HepG2 (cell line): Measurements from ENCODE around the gene NDOR1. TPM values are rescaled to one million over a fixed set of nuclear protein-coding genes. Genes with fewer than 3 reads are reported as not detected.

Source experiments
- AKAP8 ChIP-seq: sonication (generic); formaldehyde crosslinking; IDR thresholded peaks from 2 replicates; pipeline ENCODE4 v1.5.1; 2020; ENCODE audit warnings: mild to moderate bottlenecking, missing genetic modification reagents
- CREM ChIP-seq, 2 experiments: sonication (generic) in 1 of 2; formaldehyde crosslinking in 1 of 2; IDR thresholded peaks; 2 replicates each; pipeline versions ENCODE4 v1.4.0 to v1.6.1; 2016 to 2020; ENCODE audit warnings: antibody characterized with exemption in 1 of 2, mild to moderate bottlenecking in 1 of 2, missing genetic modification reagents in 1 of 2
- ERF ChIP-seq: IDR thresholded peaks from 2 replicates; pipeline ENCODE4 v1.6.1; 2018; ENCODE audit warnings: missing biosample characterization, missing genetic modification reagents
- ETV5 ChIP-seq: IDR thresholded peaks from 2 replicates; pipeline ENCODE4 v1.6.1; 2018; ENCODE audit warnings: missing biosample characterization, missing genetic modification reagents, inconsistent platforms, borderline replicate concordance
- FIP1L1 ChIP-seq: fragments of 200-400 bp; formaldehyde crosslinking; IDR thresholded peaks from 2 replicates; pipeline ENCODE4 v1.6.1; 2018; ENCODE audit warnings: low read depth, mild to moderate bottlenecking, low read length, moderate library complexity, borderline replicate concordance; ENCODE audit not compliant: insufficient read depth
- GLI4 ChIP-seq: sonication (generic); formaldehyde crosslinking; IDR thresholded peaks from 2 replicates; pipeline ENCODE4 v1.5.1; 2020; ENCODE audit warnings: missing genetic modification reagents, mild to moderate bottlenecking, moderate library complexity, borderline replicate concordance
- HNF1B ChIP-seq: sonication (generic); formaldehyde crosslinking; IDR thresholded peaks from 2 replicates; pipeline ENCODE4 v1.5.1; 2020; ENCODE audit warnings: mild to moderate bottlenecking, moderate library complexity, missing genetic modification reagents
- IRF9 ChIP-seq: sonication (generic); formaldehyde crosslinking; IDR thresholded peaks from 2 replicates; pipeline ENCODE4 v1.8.0; 2022; ENCODE audit warnings: missing genetic modification reagents, mild to moderate bottlenecking, borderline replicate concordance
- MLX ChIP-seq: IDR thresholded peaks from 2 replicates; pipeline ENCODE4 v1.6.1; 2016
- NCOA2 ChIP-seq: sonication (generic); formaldehyde crosslinking; IDR thresholded peaks from 2 replicates; pipeline ENCODE4 v1.8.0; 2022; ENCODE audit warnings: inconsistent platforms
- POLR2AphosphoS5 ChIP-seq: IDR thresholded peaks from 2 replicates; pipeline ENCODE4 v1.6.1; 2012; ENCODE audit warnings: low read depth, low read length
- TCF12 ChIP-seq, 2 experiments: fragments of 450-650 bp in 1 of 2; sonication (generic) in 1 of 2; formaldehyde crosslinking in 1 of 2; IDR thresholded peaks; 2 replicates each; pipeline versions ENCODE4 v1.6.1 to v1.8.0; 2017 to 2022; ENCODE audit warnings: antibody characterized with exemption in 1 of 2, mild to moderate bottlenecking in 1 of 2, missing genetic modification reagents in 1 of 2, moderate library complexity in 1 of 2
- TFDP1 ChIP-seq: IDR thresholded peaks from 2 replicates; pipeline ENCODE4 v1.6.1; 2016; ENCODE audit warnings: missing compliant biosample characterization, missing genetic modification reagents, borderline replicate concordance
- ZFP41 ChIP-seq: sonication (generic); formaldehyde crosslinking; IDR thresholded peaks from 2 replicates; pipeline ENCODE4 v1.4.0; 2020; ENCODE audit warnings: mild to moderate bottlenecking, missing genetic modification reagents, borderline replicate concordance
- ZGPAT ChIP-seq: IDR thresholded peaks from 2 replicates; pipeline ENCODE4 v1.6.1; 2016; ENCODE audit warnings: mild to moderate bottlenecking
- ZNF280D ChIP-seq: sonication (generic); formaldehyde crosslinking; IDR thresholded peaks from 2 replicates; pipeline ENCODE4 v1.5.1; 2020; ENCODE audit warnings: mild to moderate bottlenecking, missing genetic modification reagents
- ZNF292 ChIP-seq: sonication (generic); formaldehyde crosslinking; IDR thresholded peaks from 2 replicates; pipeline ENCODE4 v1.8.1; 2022; ENCODE audit warnings: mild to moderate bottlenecking, low read depth, missing genetic modification reagents, borderline replicate concordance
- ZNF3 ChIP-seq: IDR thresholded peaks from 2 replicates; pipeline ENCODE4 v1.7.0; 2017; ENCODE audit warnings: inconsistent platforms
- ZNF674 ChIP-seq: sonication (generic); formaldehyde crosslinking; IDR thresholded peaks from 2 replicates; pipeline ENCODE4 v1.5.0; 2020; ENCODE audit warnings: low read depth, mild to moderate bottlenecking, missing genetic modification reagents
- polyA plus RNA-seq, 8 experiments: library from polyadenylated mRNA; depleted of rRNA in 3 of 8; stranded (reverse) in 7 of 8; unstranded in 1 of 8; fragments of >200 nt; fragmentation: Illumina TruSeq in 4 of 8; extraction: Trizol in 4 of 8; gene quantifications; 2 replicates each; pipeline versions ENCODE4 v1.2.1 to v1.2.3, GENCODE V29; 2011 to 2016; ENCODE audit warnings: low read depth in 4 of 8, missing spikeins in 1 of 8, mixed read lengths in 1 of 8; ENCODE audit not compliant: insufficient read depth in 1 of 8
- total RNA-seq, 5 experiments: library from RNA; depleted of rRNA; stranded (reverse); fragments of >200 nt; fragmentation: Illumina TruSeq; extraction: Trizol; gene quantifications; 2 replicates each; pipeline ENCODE4 v1.2.3, GENCODE V29; 2016; ENCODE audit warnings: low read depth in 1 of 5

The NDOR1 gene
- total and polyA plus RNA-seq, 2 of the 13 experiments (the other 11 are each of a cell fraction or from before 2014, with no cell fraction given): 3.6 to 8.7 TPM

- TF ChIP-seq TFDP1 (CRISPR knock-in tag) (no peak; the same call in 1 of the 2 replicates), POLR2AphosphoS5 (peak; percentile 99), TCF12 (IDR thresholded peaks at IDR 0.05) (no peak), TCF12 (CRISPR knock-in tag; IDR thresholded peaks at IDR 0.05) (no peak), ZNF3 (CRISPR knock-in tag) (no peak), HNF1B (CRISPR knock-in tag) (peak; percentile 53; the same call in 1 of the 2 replicates), MLX (CRISPR knock-in tag) (peak; percentile 26; the same call in 1 of the 2 replicates), CREM (IDR thresholded peaks at IDR 0.05) (peak; percentile 63), CREM (CRISPR knock-in tag; IDR thresholded peaks at IDR 0.05) (no peak), ZNF674 (0 out of 2 replicates have a peak, but pooled peaks have one; percentile 52), IRF9 (CRISPR knock-in tag) (no peak), FIP1L1 (no peak), ZFP41 (CRISPR knock-in tag) (no peak), AKAP8 (no peak), ZNF292 (CRISPR knock-in tag) (no peak), ZGPAT (peak; percentile 8; the same call in 1 of the 2 replicates), ERF (CRISPR knock-in tag) (peak; percentile 39; the same call in 1 of the 2 replicates), NCOA2 (peak; percentile 68; the same call in 1 of the 2 replicates), GLI4 (CRISPR knock-in tag) (no peak; the same call in 1 of the 2 replicates), ZNF280D (CRISPR knock-in tag) (0 out of 2 replicates have a peak, but pooled peaks have one; percentile 4), ETV5 (CRISPR knock-in tag) (peak; percentile 31; the same call in 1 of the 2 replicates)
Measured at GRCh38 chr9:137240841-137241489, 35.5 kb downstream of the NDOR1 start, which contains the start of gene TUBB4B (continued).
